ENCODE data around the gene RXFP4. TPM values are rescaled to one million over a fixed set of nuclear protein-coding genes. Genes with fewer than 3 reads are reported as not detected.

RXFP4 gene
- total and polyA plus RNA-seq, 2 of the 13 experiments (the other 11 are each of a cell fraction or from before 2014, with no cell fraction given), result 0.38 to 1.4 TPM

DNA sequence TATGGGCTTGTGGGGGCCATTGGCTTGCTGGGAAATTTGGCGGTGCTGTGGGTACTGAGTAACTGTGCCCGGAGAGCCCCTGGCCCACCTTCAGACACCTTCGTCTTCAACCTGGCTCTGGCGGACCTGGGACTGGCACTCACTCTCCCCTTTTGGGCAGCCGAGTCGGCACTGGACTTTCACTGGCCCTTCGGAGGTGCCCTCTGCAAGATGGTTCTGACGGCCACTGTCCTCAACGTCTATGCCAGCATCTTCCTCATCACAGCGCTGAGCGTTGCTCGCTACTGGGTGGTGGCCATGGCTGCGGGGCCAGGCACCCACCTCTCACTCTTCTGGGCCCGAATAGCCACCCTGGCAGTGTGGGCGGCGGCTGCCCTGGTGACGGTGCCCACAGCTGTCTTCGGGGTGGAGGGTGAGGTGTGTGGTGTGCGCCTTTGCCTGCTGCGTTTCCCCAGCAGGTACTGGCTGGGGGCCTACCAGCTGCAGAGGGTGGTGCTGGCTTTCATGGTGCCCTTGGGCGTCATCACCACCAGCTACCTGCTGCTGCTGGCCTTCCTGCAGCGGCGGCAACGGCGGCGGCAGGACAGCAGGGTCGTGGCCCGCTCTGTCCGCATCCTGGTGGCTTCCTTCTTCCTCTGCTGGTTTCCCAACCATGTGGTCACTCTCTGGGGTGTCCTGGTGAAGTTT is 550 bp downstream of the RXFP4 start (continued):
- TF ChIP-seq HNRNPL (IDR thresholded peaks at IDR 0.05; ENCODE audit: low read depth, low read length) (peak; percentile 81), CHCHD3 (CRISPR knock-in tag; IDR thresholded peaks at IDR 0.05) (no peak), KDM2A (CRISPR knock-in tag; IDR thresholded peaks at IDR 0.05; ENCODE audit: borderline replicate concordance, low read depth) (0 out of 2 replicates have a peak, but pooled peaks have one; percentile 1), ESRRA (CRISPR knock-in tag; IDR thresholded peaks at IDR 0.05; ENCODE audit: low read depth) (0 out of 2 replicates have a peak, but pooled peaks have one; percentile 17), SP2 (CRISPR knock-in tag; IDR thresholded peaks at IDR 0.05) (peak; percentile 34; the same call in 1 of the 2 replicates), KLF16 (CRISPR knock-in tag; IDR thresholded peaks at IDR 0.05) (no peak), GABPB1 (CRISPR knock-in tag; IDR thresholded peaks at IDR 0.05) (peak; percentile 45; the same call in 1 of the 2 replicates), GABPA (IDR thresholded peaks at IDR 0.05; ENCODE audit: low read depth, low read length) (no peak), GABPA (CRISPR knock-in tag; IDR thresholded peaks at IDR 0.05; ENCODE audit: low read depth) (no peak), REPIN1 (CRISPR knock-in tag; IDR thresholded peaks at IDR 0.05; ENCODE audit: borderline replicate concordance, low read depth) (no peak), PCBP1 (IDR thresholded peaks at IDR 0.05; ENCODE audit: borderline replicate concordance, low read depth, low read length) (0 out of 2 replicates have a peak, but pooled peaks have one; percentile 4), ZNF629 (CRISPR knock-in tag; conservative IDR thresholded peaks at IDR 0.05) (no peak), FIP1L1 (IDR thresholded peaks at IDR 0.05; ENCODE audit: borderline replicate concordance, insufficient read depth, low read depth, low read length) (no peak)
- TF ChIP-seq, protein P1, sequence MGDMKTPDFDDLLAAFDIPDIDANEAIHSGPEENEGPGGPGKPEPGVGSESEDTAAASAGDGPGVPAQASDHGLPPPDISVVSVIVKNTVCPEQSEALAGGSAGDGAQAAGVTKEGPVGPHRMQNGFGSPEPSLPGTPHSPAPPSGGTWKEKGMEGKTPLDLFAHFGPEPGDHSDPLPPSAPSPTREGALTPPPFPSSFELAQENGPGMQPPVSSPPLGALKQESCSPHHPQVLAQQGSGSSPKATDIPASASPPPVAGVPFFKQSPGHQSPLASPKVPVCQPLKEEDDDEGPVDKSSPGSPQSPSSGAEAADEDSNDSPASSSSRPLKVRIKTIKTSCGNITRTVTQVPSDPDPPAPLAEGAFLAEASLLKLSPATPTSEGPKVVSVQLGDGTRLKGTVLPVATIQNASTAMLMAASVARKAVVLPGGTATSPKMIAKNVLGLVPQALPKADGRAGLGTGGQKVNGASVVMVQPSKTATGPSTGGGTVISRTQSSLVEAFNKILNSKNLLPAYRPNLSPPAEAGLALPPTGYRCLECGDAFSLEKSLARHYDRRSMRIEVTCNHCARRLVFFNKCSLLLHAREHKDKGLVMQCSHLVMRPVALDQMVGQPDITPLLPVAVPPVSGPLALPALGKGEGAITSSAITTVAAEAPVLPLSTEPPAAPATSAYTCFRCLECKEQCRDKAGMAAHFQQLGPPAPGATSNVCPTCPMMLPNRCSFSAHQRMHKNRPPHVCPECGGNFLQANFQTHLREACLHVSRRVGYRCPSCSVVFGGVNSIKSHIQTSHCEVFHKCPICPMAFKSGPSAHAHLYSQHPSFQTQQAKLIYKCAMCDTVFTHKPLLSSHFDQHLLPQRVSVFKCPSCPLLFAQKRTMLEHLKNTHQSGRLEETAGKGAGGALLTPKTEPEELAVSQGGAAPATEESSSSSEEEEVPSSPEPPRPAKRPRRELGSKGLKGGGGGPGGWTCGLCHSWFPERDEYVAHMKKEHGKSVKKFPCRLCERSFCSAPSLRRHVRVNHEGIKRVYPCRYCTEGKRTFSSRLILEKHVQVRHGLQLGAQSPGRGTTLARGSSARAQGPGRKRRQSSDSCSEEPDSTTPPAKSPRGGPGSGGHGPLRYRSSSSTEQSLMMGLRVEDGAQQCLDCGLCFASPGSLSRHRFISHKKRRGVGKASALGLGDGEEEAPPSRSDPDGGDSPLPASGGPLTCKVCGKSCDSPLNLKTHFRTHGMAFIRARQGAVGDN (CRISPR knock-in tag; IDR thresholded peaks at IDR 0.05), result peak; percentile 40; the same call in 1 of the 2 replicates
- TF ChIP-seq, protein P2, sequence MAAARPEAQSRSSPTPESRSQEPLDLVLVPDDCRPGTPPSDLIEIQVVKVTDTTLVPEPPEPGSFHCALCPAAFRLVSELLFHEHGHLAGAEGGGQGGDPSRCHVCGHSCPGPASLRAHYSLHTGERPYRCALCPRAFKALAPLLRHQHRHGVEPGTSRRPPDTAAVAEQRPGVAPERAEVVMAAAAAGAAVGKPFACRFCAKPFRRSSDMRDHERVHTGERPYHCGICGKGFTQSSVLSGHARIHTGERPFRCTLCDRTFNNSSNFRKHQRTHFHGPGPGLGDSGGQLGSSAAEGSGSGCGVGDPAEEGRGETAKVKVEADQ (CRISPR knock-in tag; IDR thresholded peaks at IDR 0.05; ENCODE audit: borderline replicate concordance), result no peak

All from HepG2 (cell line).